Chondrocyte (in vitro differentiated cells): ENCODE results near the gene CPB1. TPM values are rescaled to one million over a fixed set of nuclear protein-coding genes. Genes with fewer than 3 reads are reported as not detected.

Source experiments
- DNase-seq: peaks from one replicate; pipeline ENCODE4 v3.0.0; 2021; ENCODE audit warnings: mixed read lengths, low spot score
- H3K27ac Mint-ChIP-seq: one replicate; pipeline ENCODE4 v1.8.0; 2021; ENCODE audit warnings: mild to moderate bottlenecking, moderate library complexity, mixed read lengths; ENCODE audit not compliant: unreplicated experiment
- H3K27me3 Mint-ChIP-seq: 2 replicates; pipeline ENCODE4 v1.8.0; 2021; ENCODE audit warnings: low read depth, mixed read lengths
- H3K36me3 Mint-ChIP-seq: 2 replicates; pipeline ENCODE4 v1.8.0; 2021; ENCODE audit warnings: low read depth, mixed read lengths
- H3K4me1 Mint-ChIP-seq: 2 replicates; pipeline ENCODE4 v1.8.0; 2021; ENCODE audit warnings: low read depth, mild to moderate bottlenecking, mixed read lengths
- H3K4me3 Mint-ChIP-seq: one replicate; pipeline ENCODE4 v1.8.0; 2021; ENCODE audit warnings: mild to moderate bottlenecking, moderate library complexity, mixed read lengths; ENCODE audit not compliant: unreplicated experiment
- H3K9me3 Mint-ChIP-seq: 2 replicates; pipeline ENCODE4 v1.8.0; 2021; ENCODE audit warnings: low read depth, mixed read lengths
- total RNA-seq: library from RNA; stranded (reverse); gene quantifications from 3 replicates; pipeline ENCODE4 v1.2.1, GENCODE V29; 2021
- TF ChIP-seq, protein P1 (sequence below): fragments of 200-600 bp; sonication (generic); IDR thresholded peaks from 2 replicates; pipeline ENCODE4 v1.5.0; 2021; ENCODE audit warnings: antibody characterized with exemption, mild to moderate bottlenecking, moderate library complexity

CPB1 gene
- total RNA-seq, 1 donor from 2014 or later: not detected

DNA sequence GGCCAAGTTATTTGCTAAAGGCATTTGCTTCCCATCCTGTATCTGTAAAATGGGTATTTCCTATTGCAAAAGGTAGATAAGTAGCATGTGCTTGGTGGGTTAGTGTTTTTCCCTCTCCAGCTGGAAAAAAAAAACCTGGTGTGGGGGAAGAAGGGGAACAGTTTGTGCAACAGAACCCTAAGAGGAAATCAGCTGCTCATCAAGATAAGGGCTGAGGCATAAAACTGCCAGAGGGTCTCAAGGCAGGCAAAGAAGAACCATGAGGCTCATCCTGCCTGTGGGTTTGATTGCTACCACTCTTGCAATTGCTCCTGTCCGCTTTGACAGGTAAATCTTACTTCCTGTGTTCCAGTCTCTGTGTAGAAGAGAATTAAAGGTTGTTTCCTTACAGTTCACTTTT is 37.4 kb downstream of the CPB1 start, which contains the start of gene CPA3:
Gene CPA3, plus strand, starts transcription at position 248 of the 400 bp plus-strand sequence. Its CDS starts 12 bp downstream, at position 260.
- TF ChIP-seq, protein P1, sequence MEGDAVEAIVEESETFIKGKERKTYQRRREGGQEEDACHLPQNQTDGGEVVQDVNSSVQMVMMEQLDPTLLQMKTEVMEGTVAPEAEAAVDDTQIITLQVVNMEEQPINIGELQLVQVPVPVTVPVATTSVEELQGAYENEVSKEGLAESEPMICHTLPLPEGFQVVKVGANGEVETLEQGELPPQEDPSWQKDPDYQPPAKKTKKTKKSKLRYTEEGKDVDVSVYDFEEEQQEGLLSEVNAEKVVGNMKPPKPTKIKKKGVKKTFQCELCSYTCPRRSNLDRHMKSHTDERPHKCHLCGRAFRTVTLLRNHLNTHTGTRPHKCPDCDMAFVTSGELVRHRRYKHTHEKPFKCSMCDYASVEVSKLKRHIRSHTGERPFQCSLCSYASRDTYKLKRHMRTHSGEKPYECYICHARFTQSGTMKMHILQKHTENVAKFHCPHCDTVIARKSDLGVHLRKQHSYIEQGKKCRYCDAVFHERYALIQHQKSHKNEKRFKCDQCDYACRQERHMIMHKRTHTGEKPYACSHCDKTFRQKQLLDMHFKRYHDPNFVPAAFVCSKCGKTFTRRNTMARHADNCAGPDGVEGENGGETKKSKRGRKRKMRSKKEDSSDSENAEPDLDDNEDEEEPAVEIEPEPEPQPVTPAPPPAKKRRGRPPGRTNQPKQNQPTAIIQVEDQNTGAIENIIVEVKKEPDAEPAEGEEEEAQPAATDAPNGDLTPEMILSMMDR: no peak
- Mint-ChIP-seq H3K27me3 (no peaks in the 10 kb centered on the region), H3K4me1 (peaks cover 5% of the 10 kb centered on the region)

DNA sequence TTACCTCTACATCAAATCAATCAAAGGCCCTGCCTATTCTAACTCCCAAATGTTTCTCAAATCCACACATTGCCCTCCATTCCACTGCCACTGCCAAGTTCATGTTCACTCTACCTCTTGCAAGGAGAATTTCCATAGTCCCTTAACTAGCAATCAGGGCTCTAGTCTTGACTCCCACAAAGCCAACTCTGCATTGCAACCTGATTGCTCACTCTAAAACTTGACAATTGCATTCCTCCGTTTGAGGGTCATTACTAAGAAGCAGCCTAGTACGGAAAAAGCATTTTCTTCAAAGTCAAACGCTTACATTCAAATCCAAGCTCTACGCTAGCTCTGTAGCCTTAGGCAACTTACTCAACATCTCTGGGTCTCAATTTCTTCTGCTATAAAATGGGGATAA is 38.6 kb downstream of the CPB1 start:
- Mint-ChIP-seq H3K4me1 (peaks cover 5% of the 10 kb centered on the region), H3K27me3 (no peaks in the 10 kb centered on the region), H3K27ac (no peak overlapping the region), H3K9me3 (no peaks in the 10 kb centered on the region), H3K4me3 (no peak overlapping the region), H3K36me3 (no peaks in the 10 kb centered on the region)
- TF ChIP-seq, protein P1: no peak
- no peak for DNase-seq

More for the DNA sequence above, 37.4 kb downstream of the CPB1 start, which contains the start of gene CPA3:
- Mint-ChIP-seq H3K36me3 (no peaks in the 10 kb centered on the region), H3K4me3 (no peak within 1 kb of the TSS), H3K27ac (no peak within 1 kb of the TSS), H3K9me3 (no peaks in the 10 kb centered on the region)
- no peak for DNase-seq

DNA sequence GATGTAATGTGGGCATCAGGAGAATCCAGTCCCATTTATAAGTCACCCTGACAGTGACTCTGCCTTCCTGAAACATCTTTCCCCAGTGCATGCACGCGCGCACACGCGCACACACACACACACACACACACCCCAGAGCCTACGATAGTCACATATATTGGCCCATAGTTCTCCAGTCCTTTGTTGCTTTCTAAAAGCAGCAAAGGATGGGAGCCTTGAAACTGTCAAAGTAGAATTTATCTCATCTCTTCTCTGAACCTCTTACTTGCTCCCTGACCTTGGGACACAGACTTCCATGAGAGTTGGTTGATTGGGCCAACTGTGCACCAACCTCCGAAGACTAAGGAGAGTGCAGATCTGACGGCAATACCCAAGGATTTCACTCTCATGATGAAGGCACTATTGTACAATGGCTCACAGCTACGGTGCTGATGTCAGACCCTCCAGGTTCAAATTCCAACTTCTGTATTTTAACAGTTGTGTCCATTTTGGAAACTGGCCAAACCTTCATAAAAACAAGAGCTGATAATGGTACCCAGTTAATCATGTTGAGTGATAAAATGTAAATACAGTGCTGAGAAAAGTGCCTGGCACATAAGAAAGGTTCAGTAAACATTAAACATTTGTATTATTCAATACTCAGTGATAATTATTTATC is 45.8 kb downstream of the CPB1 start:
- Mint-ChIP-seq H3K9me3 (no peaks in the 10 kb centered on the region), H3K4me1 (no peaks in the 10 kb centered on the region), H3K27me3 (no peaks in the 10 kb centered on the region), H3K4me3 (no peak overlapping the region), H3K36me3 (no peaks in the 10 kb centered on the region), H3K27ac (no peak overlapping the region)
- TF ChIP-seq, protein P1: no peak
- DNase-seq: no peak

DNA sequence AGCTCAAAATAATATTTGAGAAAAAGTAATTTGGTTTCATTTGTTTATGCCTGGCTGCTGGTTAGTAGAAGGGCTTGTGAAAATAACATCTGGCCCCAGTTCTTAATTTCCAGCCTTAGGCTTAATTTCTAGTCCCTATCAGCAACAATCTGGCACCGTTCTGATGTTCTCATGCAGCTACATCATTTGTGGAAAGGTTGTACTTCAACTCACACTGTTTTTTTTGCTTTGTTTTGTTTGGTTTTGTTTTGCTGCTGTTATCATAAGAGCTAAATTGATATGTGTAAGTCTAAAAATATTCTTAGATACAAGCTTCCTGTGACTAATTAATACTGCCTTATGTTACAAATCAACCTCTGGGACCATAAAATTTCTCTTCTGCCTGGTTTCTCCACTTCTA is 46.4 kb downstream of the CPB1 start:
- Mint-ChIP-seq H3K27ac (no peak overlapping the region), H3K27me3 (no peaks in the 10 kb centered on the region), H3K4me1 (no peaks in the 10 kb centered on the region), H3K9me3 (no peaks in the 10 kb centered on the region), H3K4me3 (no peak overlapping the region), H3K36me3 (no peaks in the 10 kb centered on the region)
- TF ChIP-seq, protein P1: no peak
- no peak for DNase-seq

DNA sequence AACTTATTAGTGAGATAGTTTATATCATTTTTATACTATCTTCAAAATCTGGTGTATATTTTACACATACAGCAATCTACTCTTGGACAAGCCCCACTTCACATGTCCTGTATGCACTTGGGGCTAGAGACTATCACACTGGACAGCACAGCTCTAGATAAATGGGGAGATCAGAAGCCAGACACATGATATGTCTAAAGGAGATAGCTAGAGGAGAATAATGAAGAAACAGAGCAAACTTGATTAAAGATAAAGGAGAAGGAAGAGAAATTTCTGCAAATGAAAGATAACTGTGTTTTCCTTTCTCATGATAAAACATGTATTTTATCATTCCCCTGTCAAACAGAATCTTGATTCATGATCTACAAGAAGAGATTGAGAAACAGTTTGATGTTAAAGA is 50.5 kb downstream of the CPB1 start:
- Mint-ChIP-seq H3K27me3 (no peaks in the 10 kb centered on the region), H3K4me3 (no peak overlapping the region), H3K4me1 (peaks cover 15% of the 10 kb centered on the region), H3K9me3 (no peaks in the 10 kb centered on the region), H3K36me3 (no peaks in the 10 kb centered on the region), H3K27ac (no peak overlapping the region)
- TF ChIP-seq, protein P1: no peak
- no peak for DNase-seq
